HG02623 (cell line): ENCODE data around the gene SOX21.

Experiments used
- ATAC-seq: cut with Tn5 transposase; IDR thresholded peaks from one replicate; pipeline ENCODE4 v1.9.1; 2021; ENCODE audit warnings: moderate library complexity; ENCODE audit not compliant: unreplicated experiment

The SOX21 gene

DNA sequence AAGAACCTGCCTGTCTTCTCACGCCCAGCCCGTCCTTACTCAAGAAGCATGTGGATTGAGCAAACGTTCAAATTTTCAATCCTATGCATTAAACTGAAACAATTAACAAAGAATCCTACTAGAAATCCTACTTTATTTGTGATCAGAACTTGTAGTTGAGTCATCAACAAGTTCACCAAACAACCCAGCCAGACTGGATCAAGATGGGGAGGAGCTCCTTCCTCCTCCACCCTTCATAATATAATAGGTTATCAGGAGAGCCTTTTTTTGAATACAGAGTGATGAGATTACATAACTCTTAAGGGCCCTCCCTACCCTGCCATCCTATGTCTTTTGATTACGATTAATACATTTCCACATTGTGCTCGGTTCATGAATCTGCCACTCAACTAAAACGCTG lies 32.7 kb downstream of the SOX21 start:
- ATAC-seq: no peak

DNA sequence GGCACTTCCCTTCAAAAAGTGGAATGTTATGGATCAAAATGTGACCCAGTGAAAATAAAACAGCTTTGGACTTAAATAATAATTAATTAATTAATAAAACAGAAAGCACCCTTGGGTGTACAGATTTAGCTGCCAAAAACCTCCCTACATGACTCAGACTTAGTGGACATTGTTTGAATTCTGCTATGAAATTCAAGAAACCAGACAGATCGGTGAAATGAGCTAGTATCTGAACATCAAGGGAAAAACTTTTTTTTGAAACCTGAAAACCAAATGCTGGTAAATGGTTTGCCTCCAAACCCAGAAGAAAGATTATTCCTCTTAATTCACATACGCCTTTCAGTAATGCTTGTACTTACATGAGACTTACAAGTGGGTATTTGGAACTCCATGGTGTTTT lies 33.5 kb downstream of the SOX21 start:
- no peak for ATAC-seq

DNA sequence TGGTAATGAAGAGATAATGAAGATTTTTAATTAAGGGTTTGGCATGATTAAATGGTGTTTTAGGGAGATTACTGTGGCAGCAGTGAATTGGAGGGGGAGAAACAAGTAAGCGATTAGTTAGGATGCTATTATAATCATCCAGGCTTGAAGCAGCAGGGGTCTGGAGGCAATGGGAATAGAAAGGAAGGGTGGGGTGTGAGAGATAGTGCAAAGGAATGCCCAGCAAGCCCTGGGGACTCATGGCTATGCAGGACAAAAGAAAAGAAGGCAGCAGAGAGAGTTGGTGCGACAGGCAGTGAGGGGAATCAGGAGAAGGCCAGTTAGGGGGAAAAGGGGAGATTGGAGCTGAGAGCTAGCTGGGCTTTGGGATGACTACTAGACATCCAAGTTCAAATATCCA lies 34.5 kb downstream of the SOX21 start:
- no peak for ATAC-seq

DNA sequence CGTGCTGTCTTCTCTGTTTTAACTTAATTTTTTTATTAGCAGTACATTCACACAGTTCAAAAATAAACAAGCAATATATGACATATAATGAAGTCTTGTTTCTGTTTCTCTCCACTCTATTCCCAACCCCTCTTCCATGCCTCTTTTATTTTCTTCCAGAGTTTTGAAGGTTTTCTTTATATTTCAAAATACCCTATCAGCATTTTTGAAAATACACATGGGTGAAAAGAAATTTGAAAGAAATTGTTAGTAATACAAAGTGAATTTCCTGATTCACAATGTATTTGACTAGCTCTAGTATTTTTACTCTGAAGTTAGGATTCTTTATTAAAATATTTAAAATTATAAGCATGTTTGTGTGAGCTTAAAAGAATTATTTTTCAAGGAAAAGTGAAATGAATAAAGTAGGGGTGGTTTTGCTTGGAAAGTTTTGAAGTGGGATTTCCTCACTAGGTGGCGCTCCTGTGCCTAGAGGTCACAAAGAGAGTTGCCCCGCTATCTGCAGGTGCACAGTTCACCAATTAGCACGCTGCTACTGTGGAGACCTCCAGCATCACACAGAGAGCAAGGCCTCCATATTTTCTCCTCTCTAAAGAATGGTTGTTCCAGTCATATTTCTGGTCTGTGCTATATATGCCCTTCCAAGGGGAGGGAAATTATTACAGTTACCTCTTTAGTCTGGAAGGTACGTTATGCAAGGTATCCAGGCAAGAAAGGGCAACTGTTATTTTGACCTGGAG lies 37.6 kb downstream of the SOX21 start:
- peak; percentile 80 for ATAC-seq

DNA sequence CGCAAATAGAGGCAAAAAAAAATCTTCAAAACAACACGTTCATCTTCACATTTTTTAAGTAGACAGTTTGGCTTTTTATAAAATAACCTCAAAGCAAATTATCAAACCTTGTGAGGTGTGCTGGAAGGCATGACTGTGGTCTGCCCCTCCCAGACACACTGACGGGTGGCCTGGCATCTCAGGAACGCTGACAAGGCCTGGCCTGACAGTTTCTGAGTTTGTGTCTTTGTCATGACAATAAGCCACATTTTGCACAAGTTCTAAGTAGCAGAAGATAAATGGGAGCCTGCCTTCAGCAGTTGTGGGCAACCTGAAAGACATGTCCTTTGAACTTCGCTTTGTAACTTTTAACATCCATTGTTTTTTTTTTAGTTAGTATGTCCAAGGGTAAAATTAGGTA lies 38.5 kb downstream of the SOX21 start:
- no peak for ATAC-seq

DNA sequence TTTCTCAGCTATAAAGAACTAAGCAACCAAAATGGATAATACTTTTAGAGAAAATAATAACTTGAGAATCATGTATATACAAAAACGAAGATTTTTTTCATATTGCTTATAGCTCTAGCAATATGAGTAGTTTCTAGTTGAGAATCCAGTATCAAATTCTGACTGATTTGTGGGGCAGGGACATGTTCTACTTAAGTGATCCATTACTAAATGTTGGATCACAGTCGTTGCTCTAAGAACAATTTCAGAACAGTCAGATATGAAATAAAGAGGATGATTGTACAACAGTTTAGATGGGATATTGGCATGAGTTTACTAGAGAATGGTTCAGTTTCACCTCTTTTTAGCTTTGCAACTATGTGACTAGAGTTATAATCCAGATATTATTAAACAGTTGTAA lies 39.9 kb downstream of the SOX21 start:
- ATAC-seq: no peak

DNA sequence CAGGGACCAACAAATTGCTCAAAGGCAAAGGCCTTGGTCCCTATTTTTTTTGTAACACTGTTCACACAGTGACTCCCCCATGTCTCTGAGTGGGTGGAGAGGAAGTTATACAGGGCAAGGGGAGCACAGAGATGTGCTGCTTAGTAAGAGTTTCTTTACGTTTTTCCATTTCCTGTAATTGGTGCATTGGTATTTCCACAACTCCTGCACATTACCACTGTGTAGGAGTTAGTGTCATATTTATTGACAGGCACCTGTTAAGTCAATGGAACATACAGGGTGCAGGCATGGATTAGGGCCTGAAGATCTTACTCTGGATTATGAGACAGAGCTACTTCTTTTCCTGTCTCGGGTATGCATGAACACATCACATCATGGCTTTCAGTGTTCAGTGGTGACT lies 45.2 kb downstream of the SOX21 start:
- ATAC-seq: peak; percentile 70

DNA sequence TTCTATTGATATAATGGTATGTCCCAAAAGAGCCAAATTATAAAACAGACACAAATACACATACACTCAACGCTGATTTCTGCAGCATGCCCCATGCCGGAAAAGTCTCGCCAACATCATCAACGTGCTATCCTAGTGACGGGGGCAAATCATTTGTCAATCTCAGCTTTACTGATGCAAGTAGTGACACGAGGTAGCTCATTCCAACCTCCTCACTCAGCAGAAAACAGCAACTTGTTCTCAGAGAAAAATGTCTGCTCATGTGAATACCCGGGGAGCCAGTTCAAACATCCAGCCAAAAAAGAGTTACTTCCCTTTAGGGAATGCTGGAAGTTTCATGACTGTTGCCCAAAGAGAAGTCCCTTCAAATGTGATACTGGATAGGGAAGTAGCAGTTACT lies 46.3 kb downstream of the SOX21 start:
- no peak for ATAC-seq

DNA sequence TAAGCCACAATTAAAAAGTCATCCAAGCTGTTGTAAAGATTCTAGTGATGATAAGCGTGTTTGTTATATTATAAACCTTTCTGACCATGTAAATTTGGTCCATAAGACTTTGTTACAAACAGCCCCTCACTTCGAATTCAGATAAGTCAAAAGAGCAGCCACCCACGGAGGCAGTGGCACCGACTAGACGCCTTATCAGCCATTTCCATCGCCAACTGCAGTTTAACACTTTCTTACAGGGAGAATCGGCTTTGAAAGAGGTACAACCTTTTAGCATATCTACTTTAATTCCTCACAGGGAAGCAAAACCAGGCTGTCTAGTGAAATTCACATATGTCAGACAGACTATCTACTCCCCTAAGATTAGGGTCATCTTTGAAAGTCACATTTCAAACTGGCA lies 47.5 kb downstream of the SOX21 start:
- no peak for ATAC-seq

DNA sequence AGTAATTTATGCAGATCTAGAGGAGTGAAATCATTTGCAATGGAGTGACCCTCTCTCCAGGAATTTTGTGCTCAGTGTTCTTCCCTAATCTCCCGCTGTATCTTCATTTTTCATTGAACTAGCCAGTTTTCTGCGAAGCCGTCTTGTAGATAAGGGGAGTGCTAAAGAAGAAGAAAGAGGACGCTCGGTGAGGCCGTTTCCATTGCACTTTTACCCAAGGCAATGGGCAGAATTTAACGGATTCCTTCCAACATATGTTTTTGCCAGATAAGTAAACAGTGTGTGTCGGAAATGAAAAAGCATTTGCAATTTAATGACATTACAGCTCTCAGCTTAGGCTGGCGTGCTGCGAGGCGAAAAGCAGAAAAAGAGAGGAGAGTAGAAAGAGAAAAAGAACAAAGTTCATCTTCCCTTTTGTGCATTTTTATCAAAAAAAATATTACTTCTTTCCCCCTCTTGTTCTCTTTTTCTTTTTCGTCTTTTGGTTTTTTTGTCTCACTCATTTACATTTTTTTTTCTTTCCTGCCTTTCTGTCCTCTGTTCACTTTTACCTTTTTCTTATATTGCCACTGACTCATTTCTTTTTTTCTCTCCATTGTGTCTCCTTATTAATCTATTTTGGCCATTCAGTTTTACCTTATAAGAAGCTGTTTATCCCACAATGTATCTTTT lies 49.9 kb downstream of the SOX21 start:
- no peak for ATAC-seq

DNA sequence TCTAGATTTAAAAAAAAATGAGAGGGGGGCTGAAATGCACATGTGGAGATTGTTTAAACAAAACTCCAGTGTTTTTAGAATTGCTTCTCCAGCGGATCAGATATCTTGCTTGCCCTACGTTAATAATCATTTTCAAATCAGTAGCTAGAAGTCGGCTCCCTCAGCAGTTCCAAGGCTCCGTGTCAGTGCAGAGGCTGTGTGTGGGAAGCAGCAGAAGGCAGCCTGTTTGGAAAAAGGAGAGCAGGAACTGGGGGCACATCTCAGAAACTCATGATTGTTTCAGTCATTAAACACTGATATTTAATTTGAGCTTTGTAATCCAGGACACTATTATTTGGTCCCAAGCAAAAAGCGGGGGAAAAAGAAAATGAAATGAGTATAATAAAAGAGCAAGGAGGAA lies 50.9 kb downstream of the SOX21 start:
- ATAC-seq: no peak

DNA sequence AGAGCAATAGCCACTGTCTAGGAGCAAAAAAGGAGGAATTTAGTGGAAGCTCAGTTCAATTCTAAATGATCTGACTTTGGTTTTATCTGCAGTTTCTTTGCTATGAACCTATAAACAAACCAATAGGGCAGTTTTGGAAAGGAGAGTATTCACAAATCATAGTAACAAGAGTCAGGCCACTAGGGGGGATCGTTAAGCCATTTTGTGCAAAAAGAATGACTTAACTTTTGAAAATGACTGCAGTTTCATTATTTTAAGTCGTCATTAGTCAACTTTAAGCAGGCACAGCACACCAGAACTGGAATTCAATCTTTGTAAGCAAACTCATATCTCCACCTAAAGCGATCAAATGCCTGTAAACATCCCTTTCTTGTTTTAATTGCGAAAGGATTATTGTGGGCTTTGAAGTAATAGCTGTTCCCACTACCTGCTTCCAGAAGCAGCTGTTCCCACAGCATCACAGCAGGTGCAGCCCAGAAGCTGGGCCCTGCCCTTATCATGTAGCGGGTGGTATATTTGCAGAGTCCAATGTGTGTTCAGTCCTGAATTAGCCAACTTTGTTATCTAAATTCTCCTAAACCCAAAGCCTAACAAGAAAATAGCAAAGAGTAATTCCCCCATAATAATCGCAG lies 51.5 kb downstream of the SOX21 start:
- no peak for ATAC-seq
